Caki2 (cell line): ENCODE results near the gene PZP. TPM values are rescaled to one million over a fixed set of nuclear protein-coding genes. Genes with fewer than 3 reads are reported as not detected.

Experiments
- DNase-seq: peaks from one replicate; pipeline ENCODE4 v3.0.0-alpha.2; 2015; ENCODE audit warnings: low read depth
- in situ Hi-C: cut with HindIII; loops from 2 replicates; pipeline ENCODE4 v1.10.0; 2016; ENCODE audit warnings: low sequenced_read_pairs, low pct_unique_long_range_greater_than_20kb, mixed read lengths
- total RNA-seq: library from RNA; depleted of rRNA; stranded (reverse); fragments of >200 nt; shearing (Covaris generic); gene quantifications from 2 replicates; pipeline ENCODE4 v1.2.3, GENCODE V29; 2014; ENCODE audit warnings: low replicate concordance; rRNA removed

The PZP gene
- total RNA-seq, 1 experiment from 2014 or later = not detected

GRCh38 chr12:9111525-9111924, 96.7 kb downstream of the PZP start:
- in situ Hi-C loops = no loop called here
- no peak for DNase-seq

GRCh38 chr12:9109737-9110491, 98.3 kb downstream of the PZP start:
- in situ Hi-C loops = no loop called here

GRCh38 chr12:9109213-9109522, 99.0 kb downstream of the PZP start:
- in situ Hi-C loops = no loop called here
- DNase-seq = no peak

More at GRCh38 chr12:9109737-9110491, 98.3 kb downstream of the PZP start:
- no peak for DNase-seq

- in situ Hi-C loops = no loop called here
- DNase-seq = no peak
Observed at GRCh38 chr12:9108504-9109212, 99.5 kb downstream of the PZP start.

- in situ Hi-C loops = no loop called here
- DNase-seq = no peak
Observed at GRCh38 chr12:9107542-9107873, 100.7 kb downstream of the PZP start.

GRCh38 chr12:9106610-9107541, 101.3 kb downstream of the PZP start:
- DNase-seq = no peak
- in situ Hi-C loops = no loop called here

- no peak for DNase-seq
- in situ Hi-C loops = no loop called here
Observed at GRCh38 chr12:9106067-9106466, 102.1 kb downstream of the PZP start.

GRCh38 chr12:9104767-9105423, 103.3 kb downstream of the PZP start:
- no peak for DNase-seq
- in situ Hi-C loops = no loop called here

- no peak for DNase-seq
- in situ Hi-C loops = no loop called here
Observed at GRCh38 chr12:9104087-9104486, 104.1 kb downstream of the PZP start.

GRCh38 chr12:9103050-9103849, 104.9 kb downstream of the PZP start:
- no peak for DNase-seq
- in situ Hi-C loops = no loop called here

- in situ Hi-C loops = no loop called here
- DNase-seq = no peak
Observed at GRCh38 chr12:9101018-9101687, 107.0 kb downstream of the PZP start.

- in situ Hi-C loops = no loop called here
- DNase-seq = no peak
Observed at GRCh38 chr12:9099552-9100190, 108.5 kb downstream of the PZP start.

Other genes with a start within 250 kb of the PZP start
- gene KLRG1, start 218.8 kb downstream of the PZP start, total RNA-seq = 1.0 and 4.2 TPM in 2 replicates
- gene A2M, start 92.5 kb downstream of the PZP start, total RNA-seq = not detected in 2 replicates